Medulla oblongata (tissue), 1 donor: ENCODE measurements around the gene C4orf54.

ENCODE experiments used
- DNase-seq: peaks from one replicate; pipeline ENCODE4 v3.0.0-alpha.2; 2015; ENCODE audit errors: extremely low spot score

C4orf54 gene

DNA sequence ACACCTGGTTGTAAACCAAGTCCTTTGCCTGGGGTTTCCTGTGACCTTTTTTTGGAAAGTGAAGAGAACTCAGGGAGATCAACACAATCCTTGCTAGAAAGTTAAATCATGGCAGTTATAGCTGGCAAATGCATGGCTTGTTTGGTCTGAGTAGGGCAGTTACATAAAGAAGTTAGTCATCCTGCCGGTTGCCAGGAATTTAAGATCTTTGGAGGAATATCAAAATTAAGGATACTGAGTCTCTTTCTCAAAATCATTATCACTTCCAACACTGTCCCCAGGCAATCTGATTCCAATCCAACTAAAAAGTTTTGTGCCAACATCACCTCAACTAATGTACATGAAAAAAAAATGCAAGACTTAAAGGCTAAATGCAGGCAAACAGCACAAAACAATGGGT lies 40.3 kb downstream of the C4orf54 start:
- DNase-seq, result no peak

DNA sequence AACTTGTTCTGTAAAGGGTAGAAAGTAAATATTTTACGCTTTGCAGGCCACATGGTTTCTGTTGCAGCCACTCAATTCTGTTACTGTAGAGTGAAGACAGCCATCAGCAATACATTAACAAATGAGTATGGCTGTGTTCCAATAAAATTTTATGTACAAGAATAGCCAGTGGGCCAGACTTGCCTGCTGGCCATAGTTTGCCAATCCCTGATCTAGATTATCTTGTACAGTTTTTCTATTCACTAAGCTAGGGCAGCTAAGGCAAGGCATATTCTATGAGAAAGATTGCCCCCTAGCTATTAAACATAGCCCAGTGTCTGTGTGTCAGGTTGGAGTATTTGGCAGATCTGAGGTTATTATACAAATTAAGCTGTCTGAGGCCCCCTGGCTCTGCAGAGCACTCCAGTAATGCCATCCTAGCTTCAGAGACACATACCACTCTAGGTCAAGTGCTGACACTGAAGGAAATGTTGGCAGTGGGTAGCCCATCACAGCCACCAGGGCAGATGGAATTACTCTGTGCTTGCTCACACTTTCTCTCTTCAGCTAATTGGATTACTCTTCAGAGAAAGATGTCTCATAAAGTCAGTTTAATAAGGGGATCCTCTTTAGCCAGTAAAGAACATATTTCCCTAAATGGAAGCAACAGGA lies 42.3 kb downstream of the C4orf54 start:
- no peak for DNase-seq

DNA sequence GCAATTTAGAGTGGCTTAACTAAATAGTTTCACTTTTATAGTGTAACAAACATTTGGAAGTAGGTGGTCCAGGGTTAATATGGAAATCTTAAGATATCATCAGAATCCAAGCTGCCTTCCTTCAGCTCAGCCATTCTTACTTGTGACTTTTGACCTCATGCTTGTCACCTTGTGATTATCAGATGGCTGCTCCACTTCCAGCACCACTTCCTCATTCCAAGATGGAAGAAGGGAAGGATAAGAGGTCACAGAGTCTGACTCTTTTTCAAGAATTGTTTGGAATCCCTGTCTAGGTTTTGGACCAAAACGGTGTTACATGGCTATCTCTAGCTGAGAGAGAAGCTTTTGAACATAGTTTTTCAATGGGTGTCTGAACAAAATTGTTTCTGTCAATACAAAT lies 43.1 kb downstream of the C4orf54 start:
- DNase-seq, result no peak

DNA sequence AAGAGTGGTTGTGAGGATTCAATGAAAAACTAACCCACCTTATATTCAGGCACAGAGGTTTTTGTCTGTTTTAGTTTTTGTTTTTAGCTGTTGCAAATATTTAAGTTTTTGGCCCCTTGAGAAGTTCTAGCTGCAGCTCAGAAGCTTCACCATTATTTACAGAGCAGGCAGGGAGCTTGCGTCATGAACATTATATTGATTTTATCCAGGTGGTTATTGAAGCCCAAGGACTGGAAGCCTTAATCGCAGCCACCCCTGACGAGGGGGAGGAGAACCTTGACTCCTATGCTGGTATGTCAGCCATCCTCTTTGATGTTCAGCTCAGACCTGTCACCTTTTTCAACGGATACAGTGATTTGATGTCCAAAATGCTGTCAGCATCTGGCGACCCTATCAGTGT lies 44.9 kb downstream of the C4orf54 start:
- DNase-seq, result no peak

DNA sequence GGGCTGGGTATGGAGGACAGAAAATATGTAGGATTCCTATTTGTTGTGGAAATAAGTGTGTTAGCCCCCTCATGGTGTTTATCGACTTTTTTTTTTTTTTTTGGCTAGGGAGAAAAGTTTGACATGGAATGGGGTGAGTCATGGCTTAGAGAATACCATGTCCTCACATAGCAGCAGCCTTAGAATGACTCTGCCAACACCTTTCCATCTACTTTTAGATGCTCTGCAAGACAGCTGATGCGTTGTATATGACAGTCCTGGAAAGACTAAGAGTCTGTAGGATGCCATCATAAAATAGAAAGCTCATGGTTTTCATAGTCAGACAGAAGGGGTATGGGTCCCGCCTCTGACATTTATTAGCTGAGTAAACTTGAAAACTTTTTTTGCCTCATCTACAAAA lies 45.3 kb downstream of the C4orf54 start:
- DNase-seq, result no peak

DNA sequence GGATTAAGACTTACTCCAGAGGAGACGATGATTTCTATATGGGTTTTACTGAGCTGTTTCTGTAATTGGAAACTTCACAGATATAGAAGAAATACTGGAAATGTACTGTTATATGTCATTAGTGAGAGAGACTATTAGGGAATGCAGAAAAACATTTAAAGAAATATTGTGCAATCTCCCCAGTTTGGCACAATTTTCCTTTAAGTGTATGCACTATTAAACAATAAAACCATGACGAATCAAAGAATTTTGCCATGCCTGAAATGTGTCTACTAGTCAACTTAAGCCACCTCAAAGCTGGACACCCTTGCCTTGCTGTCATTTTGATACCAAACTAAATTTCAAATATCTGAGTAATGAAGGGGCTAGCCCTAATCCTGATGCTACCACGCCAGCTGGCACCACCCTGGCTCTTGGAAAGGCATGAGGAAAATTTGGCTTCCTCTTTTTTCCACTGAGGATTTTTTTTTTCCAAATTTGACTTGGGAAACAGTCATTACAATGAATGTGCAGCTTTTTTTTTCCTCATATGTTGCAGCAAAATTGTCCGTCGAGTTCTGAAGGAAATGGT lies 46.9 kb downstream of the C4orf54 start:
- no peak for DNase-seq

DNA sequence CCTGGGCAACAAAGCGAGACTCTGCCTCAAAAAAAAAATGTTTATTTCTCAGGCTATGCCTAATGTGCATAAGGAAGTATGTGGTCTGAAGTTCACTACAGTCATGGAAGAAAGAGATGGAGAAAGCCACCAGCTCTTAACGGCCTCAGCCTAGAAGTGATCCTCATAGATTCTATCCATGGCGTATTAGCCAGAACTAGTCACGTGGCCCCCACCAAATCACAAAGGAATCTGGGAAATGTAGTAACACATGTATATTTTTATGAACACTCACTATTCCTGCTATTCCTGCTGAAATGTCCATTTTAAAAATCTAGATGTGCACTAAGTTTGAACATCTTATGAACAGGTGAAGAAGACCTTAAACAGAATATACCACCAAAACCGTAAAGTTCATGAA lies 49.2 kb downstream of the C4orf54 start:
- DNase-seq, result no peak
